GM12878 (cell line): Measurements from ENCODE around the gene NAV1. TPM values are rescaled to one million over a fixed set of nuclear protein-coding genes. Genes with fewer than 3 reads are reported as not detected.
"Not testable (repeated sequence)": the region's sequence is repeated elsewhere in the genome, so short reads cannot be mapped to it uniquely, and the experiment has no call there.

Experiments used
- ATAC-seq: fragments of 200-7000 bp; cut with Tn5 transposase; 3 replicates; pipeline ENCODE4 v1.9.1; 2020; ENCODE audit warnings: mild to moderate bottlenecking, moderate library complexity
- BruUV-seq: library from RNA; stranded (reverse); fragments of 400-500 nt; replicated peaks from 2 replicates; lab custom pipeline; 2021; lab: Mats Ljungman, UMichigan
- CTCF ChIA-PET: fragments of 300-600 bp; sonication (Branson Sonifier 250); formaldehyde crosslinking; extraction: SDS; loops from one replicate; lab custom pipeline; 2021; ENCODE audit warnings: inconsistent platforms; lab: Yijun Ruan, JAX
- POLR2A ChIA-PET: fragments of 350-600 bp; formaldehyde crosslinking; extraction: SDS; loops from one replicate; lab custom pipeline; 2021; ENCODE audit warnings: inconsistent platforms; lab: Charles Lee
- RAD21 ChIA-PET: fragments of 300-600 bp; sonication (Branson Sonifier 250); formaldehyde crosslinking; loops from one replicate; lab custom pipeline; 2023; ENCODE audit warnings: antibody characterized with exemption; ENCODE audit not compliant: unreplicated experiment; lab: Charles Lee
- SMC1A ChIA-PET: fragments of 300-600 bp; sonication (Branson Sonifier 250); formaldehyde crosslinking; loops from one replicate; lab custom pipeline; 2023; ENCODE audit not compliant: unreplicated experiment, uncharacterized antibody; lab: Charles Lee
- DNase-seq: peaks from one replicate; pipeline ENCODE4 v3.0.0-alpha.2; 2011; ENCODE audit warnings: low read depth, low spot score
- FAIRE-seq: peaks from 3 replicates; lab custom pipeline; 2011; peaks lifted over from hg19 to GRCh38; lab: Jason Lieb, UNC
- H2AFZ ChIP-seq: 2 replicates; pipeline ENCODE4 v1.6.0; 2011; ENCODE audit warnings: low read depth, low read length, control low read depth; ENCODE audit not compliant: control insufficient read depth
- H3K27ac ChIP-seq: 2 replicates; pipeline ENCODE4 v1.5.1; 2011; ENCODE audit warnings: control low read depth; ENCODE audit not compliant: control insufficient read depth, insufficient read depth
- H3K27me3 ChIP-seq, 2 experiments: replicated peaks in 1 of 2; 2 replicates each; pipeline versions ENCODE4 v1.6.0 to v1.6.1; 2011; ENCODE audit warnings: low read length in 1 of 2; ENCODE audit not compliant: control insufficient read depth in 2 of 2, insufficient read depth in 2 of 2
- H3K36me3 ChIP-seq, 2 experiments: 2 replicates each; pipeline ENCODE4 v1.5.1; 2011; ENCODE audit warnings: low read length in 1 of 2; ENCODE audit not compliant: control insufficient read depth in 2 of 2, insufficient read depth in 2 of 2
- H3K4me1 ChIP-seq: 2 replicates; pipeline ENCODE4 v1.6.1; 2011; ENCODE audit warnings: mild to moderate bottlenecking, low read length, moderate library complexity, mixed read lengths; ENCODE audit not compliant: control insufficient read depth, insufficient read depth
- H3K4me2 ChIP-seq: 2 replicates; pipeline ENCODE4 v1.6.0; 2011; ENCODE audit warnings: control low read depth; ENCODE audit not compliant: control insufficient read depth, insufficient read depth
- H3K4me3 ChIP-seq: fragments of 200-600 bp; sonication (generic); 2 replicates; pipeline ENCODE4 v1.5.1; 2016
- H3K79me2 ChIP-seq: 2 replicates; pipeline ENCODE4 v1.6.0; 2011; ENCODE audit warnings: low read length; ENCODE audit not compliant: control insufficient read depth, insufficient read depth
- H3K9ac ChIP-seq: 2 replicates; pipeline ENCODE4 v1.8.0; 2011; ENCODE audit warnings: low read length, control low read depth, mixed read lengths; ENCODE audit not compliant: control insufficient read depth, insufficient read depth
- H3K9me3 ChIP-seq: replicated peaks from 3 replicates; pipeline ENCODE4 v1.5.1; 2011; ENCODE audit warnings: mild to moderate bottlenecking, low read length; ENCODE audit not compliant: control insufficient read depth, insufficient read depth
- H4K20me1 ChIP-seq: 2 replicates; pipeline ENCODE4 v1.6.0; 2011; ENCODE audit not compliant: control insufficient read depth, insufficient read depth
- CEBPB ChIP-seq, 2 experiments: fragments of 150-350 bp in 1 of 2; IDR thresholded peaks; 2 replicates each; pipeline ENCODE4 v1.6.1; 2012 to 2014; ENCODE audit warnings: low read depth in 2 of 2, low read length in 2 of 2, borderline replicate concordance in 1 of 2, inconsistent platforms in 1 of 2
- IKZF1 ChIP-seq: fragments of 450-650 bp; conservative IDR thresholded peaks from 2 replicates; pipeline ENCODE4 v1.6.1; 2017; ENCODE audit warnings: antibody characterized with exemption, mild to moderate bottlenecking
- MXI1 ChIP-seq: fragments of 150-350 bp; IDR thresholded peaks from 2 replicates; pipeline ENCODE4 v1.6.1; 2011; ENCODE audit warnings: low read depth, mild to moderate bottlenecking, inconsistent platforms, low read length, improper control_type of control experiment
- RBBP5 ChIP-seq: fragments of 200-600 bp; sonication (generic); conservative IDR thresholded peaks from 2 replicates; pipeline ENCODE4 v1.6.1; 2016
- SUPT20H ChIP-seq: IDR thresholded peaks from 2 replicates; pipeline ENCODE4 v1.6.1; 2011; ENCODE audit warnings: low read depth, mild to moderate bottlenecking, low read length, moderate library complexity, borderline replicate concordance; ENCODE audit not compliant: control insufficient read depth
- TCF3 ChIP-seq: IDR thresholded peaks from 2 replicates; pipeline ENCODE4 v1.6.1; 2012; ENCODE audit warnings: low read depth, mild to moderate bottlenecking, low read length, borderline replicate concordance; ENCODE audit not compliant: insufficient read depth
- TCF7 ChIP-seq: IDR thresholded peaks from 2 replicates; pipeline ENCODE4 v1.6.1; 2014; ENCODE audit warnings: antibody characterized with exemption, borderline replicate concordance
- WRNIP1 ChIP-seq: IDR thresholded peaks from 2 replicates; pipeline ENCODE4 v1.6.1; 2011; ENCODE audit warnings: low read depth, low read length, improper control_type of control experiment, borderline replicate concordance
- WGBS: methylation state at CpG from one replicate; pipeline ENCODE4 v1.1.6; 2016; ENCODE audit warnings: low lambda C conversion rate; ENCODE audit not compliant: insufficient replicate concordance, insufficient coverage; ENCODE audit errors: missing lambda C conversion rate; 5-methylcytosine and 5-hydroxymethylcytosine counted together
- in situ Hi-C: fragments of 300-500 bp; cut with MboI; formaldehyde crosslinking; loops from 9 replicates; pipeline ENCODE4 v1.14.3; 2018; ENCODE audit warnings: mixed read lengths
- intact Hi-C: fragments of 100-400 bp; cut with micrococcal nuclease; formaldehyde crosslinking; loops from one replicate; pipeline ENCODE4 v1.14.2; 2022; ENCODE audit not compliant: unreplicated experiment
- polyA plus RNA-seq, 11 experiments: library from polyadenylated mRNA; depleted of rRNA in 4 of 11; unstranded in 6 of 11; stranded (reverse) in 5 of 11; fragments of >200 nt; fragmentation: Nextera tagmentation in 4 of 11; fragmentation: Illumina TruSeq in 1 of 11; extraction: Ambion mirVana in 4 of 11; extraction: Trizol in 1 of 11; gene quantifications; 1 replicate in 1 of 11; 2 replicates in 10 of 11; pipeline versions ENCODE4 v1.2.1 to v1.2.3, GENCODE V29; 2011 to 2016; ENCODE audit warnings: inconsistent platforms in 2 of 11, missing spikeins in 2 of 11, low read depth in 1 of 11
- total RNA-seq, 4 experiments: library from RNA; depleted of rRNA in 3 of 4; stranded (reverse); fragments of >200 nt in 3 of 4; fragmentation: Illumina TruSeq in 1 of 4; extraction: Trizol in 1 of 4; gene quantifications; 2 replicates each; pipeline versions ENCODE4 v1.2.1 to v1.2.3, GENCODE V29; 2013 to 2021
- TF ChIP-seq, protein P1 (sequence below): IDR thresholded peaks from 2 replicates; pipeline ENCODE4 v1.6.1; 2012; ENCODE audit warnings: low read depth, low read length, improper control_type of control experiment
- TF ChIP-seq, protein P2 (sequence below): fragments of 450-650 bp; IDR thresholded peaks from 2 replicates; pipeline ENCODE4 v1.6.1; 2017; ENCODE audit warnings: mild to moderate bottlenecking, low read depth, inconsistent platforms; ENCODE audit not compliant: poor library complexity, severe bottlenecking

Gene NAV1
- total and polyA plus RNA-seq, 10 of the 15 experiments (the other 5 are each of a cell fraction or from before 2014, with no cell fraction given), result 0.04 to 1.3 (median 0.36) TPM

DNA sequence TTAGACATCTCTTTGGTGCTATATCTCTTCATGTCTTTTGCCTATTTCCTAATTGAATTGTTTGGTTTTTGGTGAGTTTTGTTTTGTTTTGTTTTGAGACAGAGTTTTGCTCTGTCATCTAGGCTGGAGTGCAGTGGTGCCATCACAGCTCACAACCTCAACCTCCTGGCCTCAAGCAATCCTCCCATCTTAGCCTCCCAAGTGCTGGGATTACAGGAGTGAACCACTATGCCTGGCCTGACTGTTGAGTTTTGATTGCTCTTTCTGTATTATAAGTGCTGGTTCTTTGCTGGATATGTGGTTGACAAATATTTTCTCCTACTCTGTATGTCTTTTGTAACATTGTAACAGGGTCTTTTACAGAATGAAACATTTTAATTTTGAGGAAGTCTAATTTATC is 38.0 kb downstream of the NAV1 start (continued):
- TF ChIP-seq, protein P1, sequence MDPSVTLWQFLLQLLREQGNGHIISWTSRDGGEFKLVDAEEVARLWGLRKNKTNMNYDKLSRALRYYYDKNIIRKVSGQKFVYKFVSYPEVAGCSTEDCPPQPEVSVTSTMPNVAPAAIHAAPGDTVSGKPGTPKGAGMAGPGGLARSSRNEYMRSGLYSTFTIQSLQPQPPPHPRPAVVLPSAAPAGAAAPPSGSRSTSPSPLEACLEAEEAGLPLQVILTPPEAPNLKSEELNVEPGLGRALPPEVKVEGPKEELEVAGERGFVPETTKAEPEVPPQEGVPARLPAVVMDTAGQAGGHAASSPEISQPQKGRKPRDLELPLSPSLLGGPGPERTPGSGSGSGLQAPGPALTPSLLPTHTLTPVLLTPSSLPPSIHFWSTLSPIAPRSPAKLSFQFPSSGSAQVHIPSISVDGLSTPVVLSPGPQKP, result no peak
- no peak for TF ChIP-seq MXI1
- no peak for TF ChIP-seq RBBP5
- TF ChIP-seq TCF7, result no peak

DNA sequence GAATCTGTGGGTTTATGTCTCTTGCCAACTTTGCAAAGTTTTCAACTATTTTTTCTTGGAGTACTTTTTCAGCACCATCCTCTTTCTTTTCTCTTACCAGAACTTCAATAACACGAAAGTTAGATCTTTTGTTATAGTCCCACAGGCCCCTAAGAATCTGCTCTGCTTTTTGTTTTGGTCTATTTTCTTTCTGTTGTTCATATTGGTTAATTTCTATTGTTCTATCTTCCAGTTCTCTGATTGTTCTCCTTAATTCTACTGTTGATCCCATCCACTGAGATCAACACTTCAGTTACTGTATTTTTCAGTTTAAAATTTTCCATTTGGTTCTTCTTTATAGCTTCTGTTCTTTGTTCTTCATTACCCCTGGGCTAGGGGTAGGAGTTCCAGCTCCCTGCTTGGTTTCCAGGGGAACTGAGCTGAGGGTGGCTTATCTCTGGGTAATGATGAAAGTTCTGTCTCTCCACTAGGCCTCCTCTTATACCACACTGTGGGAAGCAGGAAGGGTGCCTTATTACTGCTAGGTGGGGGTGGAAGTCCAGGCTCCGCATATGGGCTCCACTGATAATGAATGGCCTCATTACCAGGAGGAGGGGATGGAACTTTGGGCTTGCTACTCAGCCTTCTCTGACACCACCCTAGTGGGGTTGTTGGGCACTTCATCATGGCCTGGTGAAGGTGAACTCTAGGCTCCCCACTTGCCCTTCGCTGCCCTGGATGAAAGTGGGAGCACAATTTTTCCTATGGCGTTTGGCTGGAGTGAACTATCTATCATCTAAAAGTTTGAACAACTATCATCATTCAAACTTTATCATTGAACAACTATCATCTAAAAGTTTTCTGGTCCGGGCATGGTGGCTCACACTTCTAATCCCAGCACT is 39.3 kb downstream of the NAV1 start:
- intact Hi-C loops (no loop called here), in situ Hi-C loops (no loop called here)
- no peak overlapping the region for H3K9ac ChIP-seq
- no peaks in the 10 kb centered on the region for H4K20me1 ChIP-seq
- ChIA-PET SMC1A (no interaction called here), POLR2A (no interaction called here), RAD21 (no interaction called here), CTCF (interaction anchor here (2.1 kb wide), 1 partner anchor 20 kb away, joined by 6 read pairs; no protein-coding TSS in a partner anchor)
- H3K27ac ChIP-seq, result no peak overlapping the region
- no peaks in the 10 kb centered on the region for H3K9me3 ChIP-seq
- DNase-seq, result no peak
- no peak overlapping the region for H3K4me2 ChIP-seq
- H3K4me1 ChIP-seq, result no peaks in the 10 kb centered on the region
- no peak overlapping the region for H3K4me3 ChIP-seq
- BruUV-seq, result no TSS peak
- no peak for TF ChIP-seq SUPT20H
- no peak for TF ChIP-seq WRNIP1
- TF ChIP-seq IKZF1, result no peak
- TF ChIP-seq, protein P2, sequence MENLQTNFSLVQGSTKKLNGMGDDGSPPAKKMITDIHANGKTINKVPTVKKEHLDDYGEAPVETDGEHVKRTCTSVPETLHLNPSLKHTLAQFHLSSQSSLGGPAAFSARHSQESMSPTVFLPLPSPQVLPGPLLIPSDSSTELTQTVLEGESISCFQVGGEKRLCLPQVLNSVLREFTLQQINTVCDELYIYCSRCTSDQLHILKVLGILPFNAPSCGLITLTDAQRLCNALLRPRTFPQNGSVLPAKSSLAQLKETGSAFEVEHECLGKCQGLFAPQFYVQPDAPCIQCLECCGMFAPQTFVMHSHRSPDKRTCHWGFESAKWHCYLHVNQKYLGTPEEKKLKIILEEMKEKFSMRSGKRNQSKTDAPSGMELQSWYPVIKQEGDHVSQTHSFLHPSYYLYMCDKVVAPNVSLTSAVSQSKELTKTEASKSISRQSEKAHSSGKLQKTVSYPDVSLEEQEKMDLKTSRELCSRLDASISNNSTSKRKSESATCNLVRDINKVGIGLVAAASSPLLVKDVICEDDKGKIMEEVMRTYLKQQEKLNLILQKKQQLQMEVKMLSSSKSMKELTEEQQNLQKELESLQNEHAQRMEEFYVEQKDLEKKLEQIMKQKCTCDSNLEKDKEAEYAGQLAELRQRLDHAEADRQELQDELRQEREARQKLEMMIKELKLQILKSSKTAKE, result no peak
- TF ChIP-seq CEBPB (IDR thresholded peaks at IDR 0.05; ENCODE audit: borderline replicate concordance in 1 of 2, low read depth in 2 of 2, low read length in 2 of 2), result no peak
- no peak for TF ChIP-seq TCF3
- no peak overlapping the region for H2AFZ ChIP-seq
- ATAC-seq, result no peak
- 41% methylated on average over 5 of the region's 5 CpGs for WGBS
- FAIRE-seq, result no peak
- H3K36me3 ChIP-seq, result no peaks in the 10 kb centered on the region
- no peaks in the 10 kb centered on the region for H3K79me2 ChIP-seq
- peaks cover 2 to 3% of the 10 kb centered on the region in 2 experiments; a peak in 1 of 4 replicates for H3K27me3 ChIP-seq

DNA sequence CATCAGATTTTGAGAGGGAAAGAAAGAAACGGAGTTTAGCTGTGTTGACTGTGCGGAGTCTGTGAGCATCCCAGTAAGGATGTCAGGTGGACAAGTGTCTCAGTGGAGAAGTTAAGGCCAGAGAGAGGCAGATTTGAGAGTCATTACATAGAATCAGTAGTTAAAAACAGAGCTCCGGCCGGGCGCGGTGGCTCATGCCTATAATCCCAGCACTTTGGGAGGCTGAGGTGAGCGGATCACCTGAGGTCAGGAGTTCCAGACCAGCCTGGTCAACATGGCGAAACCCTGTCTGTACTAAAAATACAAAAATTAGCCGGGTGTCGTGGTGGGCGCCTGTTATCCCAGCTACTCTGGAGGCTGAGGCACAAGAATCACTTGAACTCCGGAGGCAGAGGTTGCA is 42.4 kb downstream of the NAV1 start:
- in situ Hi-C loops, H4K20me1 ChIP-seq, H3K36me3 ChIP-seq, H3K9me3 ChIP-seq, BruUV-seq, DNase-seq, H3K27me3 ChIP-seq, H3K9ac ChIP-seq, H2AFZ ChIP-seq, H3K79me2 ChIP-seq, RAD21 ChIA-PET, H3K4me2 ChIP-seq, FAIRE-seq, H3K4me1 ChIP-seq, SMC1A ChIA-PET, ATAC-seq, H3K4me3 ChIP-seq, H3K27ac ChIP-seq, intact Hi-C loops: not testable (repeated sequence)
- WGBS, result 55% methylated on average over 12 of the region's 12 CpGs
- CTCF ChIA-PET, result interaction anchor here (1.4 kb wide), 1 partner anchor 50 kb away, joined by 3 read pairs; no protein-coding TSS in a partner anchor
- POLR2A ChIA-PET, result interaction anchor here (0.6 kb wide), 1 partner anchor 403 kb away, joined by 3 read pairs; no protein-coding TSS in a partner anchor
